CD4-positive, alpha-beta T cell treated with Interleukin-17A for 1 hour (primary cell): ENCODE data around the gene TFAP2A.
A peak's percentile ranks its signal among the peaks of the same experiment; 100 is the strongest.

Experiments
- DNase-seq: peaks from one replicate; pipeline ENCODE4 v3.0.0-alpha.2; 2020

Gene TFAP2A

DNA sequence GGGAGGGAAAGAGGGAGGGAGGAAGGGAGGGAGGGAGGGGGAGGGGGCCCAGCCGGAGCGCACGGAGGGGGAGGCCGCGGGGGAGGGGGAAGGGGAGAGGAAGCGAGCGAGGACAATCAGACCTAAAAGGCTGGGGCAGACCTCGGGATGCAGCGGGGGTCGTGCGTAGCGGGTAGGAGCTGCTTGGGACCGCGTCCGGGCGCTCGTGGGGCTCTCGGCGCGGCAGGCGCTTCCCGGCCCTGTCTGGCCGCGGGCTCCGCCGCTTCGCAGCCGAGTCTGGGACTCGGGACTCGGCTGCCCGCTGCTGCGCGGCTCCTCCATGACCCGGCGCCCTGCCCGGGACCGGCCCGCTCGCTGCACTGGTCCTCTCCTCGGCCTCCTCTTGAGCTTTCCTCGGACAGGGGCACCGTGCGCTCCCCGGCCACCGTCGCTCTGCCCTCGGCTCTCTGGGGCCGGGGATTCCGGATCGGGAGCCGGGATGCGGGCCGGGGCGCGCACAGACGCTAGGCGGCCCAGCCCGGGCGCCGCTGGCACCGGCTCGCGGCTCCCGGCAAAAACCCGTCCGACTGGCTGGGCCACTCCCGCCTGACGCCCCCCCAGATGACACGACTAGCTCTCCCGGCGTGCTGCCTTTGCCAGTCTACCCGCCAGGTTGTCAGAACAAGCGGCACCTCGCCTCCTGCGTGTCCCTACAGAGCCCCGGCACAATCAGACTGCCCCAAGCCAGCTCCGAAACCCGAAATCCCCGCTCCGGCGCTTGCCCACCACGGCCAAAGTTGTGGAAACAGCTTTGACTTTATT is 2.2 kb downstream of the TFAP2A start:
- DNase-seq: no peak

DNA sequence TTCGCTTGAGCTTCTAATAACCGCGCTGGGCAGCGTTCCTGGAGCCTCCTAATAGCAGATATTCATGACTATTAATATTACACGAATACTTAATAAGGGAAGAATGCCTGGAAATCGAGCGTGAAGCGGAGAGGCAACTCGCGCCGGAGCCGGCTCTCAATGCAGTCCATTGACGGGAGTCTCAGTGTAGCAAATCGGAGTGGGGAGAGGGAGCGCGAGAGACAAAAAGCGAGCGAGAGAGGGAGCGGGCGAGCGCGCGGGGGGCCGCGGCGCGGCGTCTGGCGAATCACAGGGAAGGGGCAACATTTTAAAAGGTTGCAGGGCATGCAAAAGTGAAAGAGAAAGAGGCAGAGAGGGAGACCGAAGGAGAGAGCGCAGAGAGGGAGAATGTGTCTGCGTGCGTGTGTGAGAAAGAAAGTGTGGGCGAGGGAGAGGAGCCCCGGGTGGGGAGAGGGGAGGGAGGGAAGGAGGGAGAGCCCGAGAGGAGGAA is 2.9 kb downstream of the TFAP2A start:
- DNase-seq: peak; percentile 60

DNA sequence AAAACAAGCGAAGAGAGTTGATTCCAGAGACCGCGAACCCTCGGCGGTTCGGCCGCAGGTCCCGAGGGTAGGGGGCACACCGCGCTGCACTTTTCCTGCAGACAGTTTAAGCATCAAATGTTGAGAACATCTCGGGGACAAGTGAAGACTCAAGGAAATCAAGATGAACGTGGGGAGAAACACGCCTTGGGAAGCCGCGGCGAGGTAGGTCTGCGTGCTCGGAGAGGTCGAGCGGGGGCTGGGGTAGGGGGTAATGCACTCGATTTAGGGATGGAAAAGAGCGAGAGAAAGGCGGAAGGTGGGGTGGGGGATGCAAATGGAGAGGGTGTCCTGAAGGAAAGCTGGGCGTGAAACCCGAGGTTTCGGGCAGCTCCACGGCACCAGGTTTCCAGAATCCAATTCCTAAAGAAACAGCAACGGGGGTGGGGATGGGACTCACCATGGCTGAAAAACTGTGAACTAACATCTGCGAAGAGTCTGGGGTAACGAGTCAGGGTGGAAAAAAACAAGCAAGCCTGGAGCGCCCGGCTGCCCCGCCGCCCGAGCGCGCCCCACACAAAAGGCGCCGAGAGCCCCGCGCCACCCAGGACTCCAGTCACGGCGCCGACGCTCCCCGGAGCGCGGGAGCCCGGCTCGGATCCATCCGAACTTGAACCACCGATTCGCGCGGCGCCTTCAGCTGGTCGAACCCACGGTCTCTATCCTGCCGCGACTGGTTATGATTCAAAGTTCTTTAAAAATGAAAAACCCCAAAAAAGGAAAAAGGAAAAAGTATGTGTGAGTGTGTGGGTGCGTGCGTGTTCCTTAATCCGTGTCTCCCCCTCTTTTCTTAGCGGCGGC is 3.5 kb downstream of the TFAP2A start:
- DNase-seq: no peak

DNA sequence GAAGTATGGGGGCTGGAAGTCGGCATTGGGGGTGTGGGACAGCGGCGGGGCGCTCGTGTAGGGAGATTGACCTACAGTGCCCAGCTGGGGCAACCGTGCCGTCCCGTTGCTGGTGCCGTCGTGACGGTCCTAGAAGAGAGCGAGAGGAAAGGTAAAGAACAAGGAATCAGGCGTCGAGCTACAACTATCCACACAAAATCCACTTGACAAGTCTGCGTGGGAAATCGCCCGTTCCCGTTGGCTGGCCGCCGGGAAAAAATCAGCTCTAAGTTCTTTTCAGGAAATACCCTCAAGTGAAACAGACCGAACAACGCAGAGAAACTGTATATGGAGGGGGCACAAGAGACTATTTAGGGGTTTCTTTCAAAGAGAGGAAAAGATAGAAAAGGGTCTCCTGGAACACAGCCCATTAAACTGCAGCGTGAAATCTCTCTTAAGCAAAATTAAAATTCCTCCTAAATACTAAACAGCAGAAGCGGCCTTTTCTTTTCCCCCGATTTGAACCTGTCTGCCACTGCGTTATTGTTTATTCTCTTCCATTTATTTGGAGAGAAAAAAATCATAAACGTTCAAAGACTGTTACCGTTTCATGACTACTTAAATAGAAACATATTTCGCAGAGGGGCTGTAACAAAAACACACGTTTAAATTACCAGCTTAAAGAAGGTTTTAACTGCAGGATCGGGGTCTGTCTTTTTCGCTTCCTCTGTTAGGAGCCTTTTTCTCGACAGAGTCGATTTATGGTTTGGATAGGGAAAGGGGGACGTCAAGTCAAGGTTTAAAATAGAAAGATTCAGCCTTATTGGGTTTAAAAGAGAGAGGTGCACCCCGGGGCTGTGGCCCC is 4.4 kb downstream of the TFAP2A start:
- DNase-seq: no peak

DNA sequence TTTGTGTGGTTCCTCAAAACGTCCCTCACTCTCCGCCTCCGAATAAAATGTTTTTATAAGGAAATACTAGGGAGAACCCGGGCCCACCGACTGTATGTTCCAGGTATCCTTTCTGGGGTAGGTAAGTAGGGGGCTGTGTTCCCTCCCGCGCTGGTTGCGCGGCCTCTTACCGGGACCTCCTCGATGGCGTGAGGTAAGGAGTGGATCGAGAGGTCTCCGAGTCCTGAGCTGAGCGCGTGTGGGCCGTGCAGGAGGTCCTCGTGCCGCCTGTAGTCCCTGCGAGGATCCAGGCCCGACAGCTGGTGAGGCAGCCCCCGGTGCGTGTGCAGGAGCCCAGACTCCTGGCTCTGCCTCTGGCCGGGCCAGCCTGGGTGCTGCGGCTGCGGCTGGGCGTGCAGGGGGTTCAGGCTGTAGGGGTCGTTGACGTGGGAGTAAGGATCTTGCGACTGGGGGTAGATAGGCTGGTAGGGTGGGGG is 5.1 kb downstream of the TFAP2A start:
- no peak for DNase-seq

DNA sequence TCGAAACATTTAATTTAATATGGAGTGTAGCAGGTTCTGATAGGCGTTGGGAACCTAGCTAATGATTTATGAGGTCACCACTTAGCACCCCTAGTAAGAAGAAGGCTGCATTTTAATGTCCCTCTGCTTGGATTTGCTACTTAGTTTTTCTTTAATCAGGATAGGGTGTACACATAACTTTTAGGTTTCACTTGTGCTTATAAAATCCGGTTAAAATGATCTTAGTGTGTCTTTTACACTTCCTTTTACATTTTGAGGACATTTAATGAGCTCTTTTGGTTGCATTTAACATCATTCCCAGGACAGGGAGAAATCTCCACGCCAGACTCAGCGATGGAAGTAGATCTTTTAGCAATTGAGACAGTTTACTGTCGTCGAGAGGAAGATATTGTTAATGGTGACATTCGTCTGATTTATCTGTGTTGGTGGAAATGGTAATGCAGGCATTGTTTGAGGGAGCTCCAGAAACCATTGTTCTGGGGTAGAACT is 5.6 kb downstream of the TFAP2A start:
- DNase-seq: no peak

DNA sequence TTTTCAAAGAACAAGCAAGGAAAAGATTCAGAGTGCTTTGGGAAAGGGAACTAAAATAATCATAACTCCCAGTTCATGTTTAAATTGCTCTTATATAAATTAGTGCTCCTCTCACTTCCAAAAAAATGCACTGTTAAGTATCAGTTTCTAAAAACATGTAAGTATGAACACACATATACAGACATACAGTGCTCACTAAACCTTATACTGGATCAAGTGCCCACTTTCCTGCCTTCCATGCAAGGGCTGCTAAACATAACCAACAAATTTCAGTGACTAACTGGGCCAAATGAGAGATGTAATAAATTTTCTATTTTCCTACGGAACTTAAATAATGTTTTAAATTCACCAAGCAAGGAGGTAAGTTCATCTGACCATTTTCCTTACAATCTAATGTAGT is 6.4 kb downstream of the TFAP2A start:
- no peak for DNase-seq

DNA sequence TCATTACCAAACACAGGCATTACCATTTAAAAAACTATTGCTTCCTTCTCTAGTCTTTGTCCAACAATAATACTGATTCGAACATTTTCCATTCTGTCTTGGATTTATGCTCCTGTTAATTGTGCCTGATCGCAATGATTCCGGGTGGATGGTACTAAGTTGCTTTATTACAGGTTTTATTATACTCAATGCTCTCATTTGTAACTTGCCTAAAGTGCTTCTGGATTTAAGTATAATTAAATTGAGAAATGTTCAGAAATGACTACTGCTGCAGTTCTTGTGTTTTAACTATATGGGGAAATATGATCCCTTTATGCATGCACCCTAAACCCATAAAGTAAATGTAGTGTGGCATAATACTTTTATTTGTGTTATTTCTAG is 7.2 kb downstream of the TFAP2A start:
- no peak for DNase-seq

DNA sequence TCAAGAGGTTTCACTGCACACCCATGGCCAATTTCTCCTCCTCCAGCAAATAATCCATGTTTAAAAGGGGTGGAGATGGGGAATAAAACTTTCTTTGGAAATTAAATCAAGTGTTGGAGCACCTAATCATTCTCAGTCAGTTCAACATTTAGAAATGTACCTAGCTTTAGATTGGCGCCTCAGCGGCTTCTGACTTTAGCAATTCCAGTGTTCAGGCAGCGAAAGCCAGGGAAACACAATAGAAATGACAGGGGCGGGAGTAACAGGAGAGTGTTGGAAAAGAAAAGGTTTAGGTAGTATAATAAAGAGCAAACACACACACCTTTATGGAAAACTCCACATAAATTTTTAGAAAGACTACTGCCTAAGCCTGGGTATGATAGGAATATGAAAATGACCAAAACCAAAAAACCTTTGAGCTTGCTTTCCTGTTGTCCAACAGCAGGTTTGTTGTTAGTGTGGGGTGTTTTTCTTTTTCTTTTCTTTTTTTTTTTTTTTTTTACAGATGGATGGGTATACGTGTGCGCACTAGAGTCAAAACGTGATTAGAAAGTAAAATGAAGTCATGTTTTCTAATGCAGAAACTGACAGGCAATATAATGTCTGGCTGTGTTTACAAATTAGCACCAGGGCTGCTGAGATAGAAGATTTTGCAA is 7.7 kb downstream of the TFAP2A start:
- DNase-seq: no peak

DNA sequence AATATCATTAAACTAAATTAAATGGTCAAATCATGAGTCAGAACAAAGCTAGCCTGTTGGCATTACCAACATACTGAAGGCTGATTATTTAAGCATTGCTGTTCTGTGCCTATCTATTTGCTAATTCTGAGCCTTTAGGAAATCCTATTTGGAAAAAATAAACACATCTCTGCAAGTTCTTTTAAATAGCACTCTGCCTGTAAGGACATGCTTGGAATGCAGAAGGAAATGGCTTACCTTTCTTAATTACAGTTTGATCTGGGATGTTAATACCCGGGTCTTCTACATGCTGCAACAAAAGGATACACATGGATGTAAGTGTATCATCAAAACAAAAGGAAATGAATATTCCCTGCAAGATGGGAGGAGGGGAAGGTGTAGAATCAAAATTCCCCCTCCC is 8.3 kb downstream of the TFAP2A start:
- DNase-seq: no peak

DNA sequence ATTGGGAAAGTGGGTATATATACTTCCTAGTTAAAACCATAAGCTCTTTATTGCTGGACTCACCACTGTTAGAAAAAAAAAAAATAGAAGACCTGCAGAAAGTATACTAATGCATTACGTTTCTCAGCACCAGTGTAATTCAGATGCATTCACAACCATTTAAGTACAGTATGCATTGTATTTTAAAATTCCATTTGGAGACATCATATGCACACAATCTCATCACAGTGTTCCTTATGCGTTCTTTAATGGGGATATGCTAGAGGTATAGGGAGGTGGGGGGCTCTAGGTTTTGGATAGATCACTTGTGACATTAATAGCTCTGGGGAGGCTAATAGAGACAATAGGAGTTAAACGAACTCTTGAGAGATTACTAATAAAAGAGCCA is 9.4 kb downstream of the TFAP2A start:
- no peak for DNase-seq

DNA sequence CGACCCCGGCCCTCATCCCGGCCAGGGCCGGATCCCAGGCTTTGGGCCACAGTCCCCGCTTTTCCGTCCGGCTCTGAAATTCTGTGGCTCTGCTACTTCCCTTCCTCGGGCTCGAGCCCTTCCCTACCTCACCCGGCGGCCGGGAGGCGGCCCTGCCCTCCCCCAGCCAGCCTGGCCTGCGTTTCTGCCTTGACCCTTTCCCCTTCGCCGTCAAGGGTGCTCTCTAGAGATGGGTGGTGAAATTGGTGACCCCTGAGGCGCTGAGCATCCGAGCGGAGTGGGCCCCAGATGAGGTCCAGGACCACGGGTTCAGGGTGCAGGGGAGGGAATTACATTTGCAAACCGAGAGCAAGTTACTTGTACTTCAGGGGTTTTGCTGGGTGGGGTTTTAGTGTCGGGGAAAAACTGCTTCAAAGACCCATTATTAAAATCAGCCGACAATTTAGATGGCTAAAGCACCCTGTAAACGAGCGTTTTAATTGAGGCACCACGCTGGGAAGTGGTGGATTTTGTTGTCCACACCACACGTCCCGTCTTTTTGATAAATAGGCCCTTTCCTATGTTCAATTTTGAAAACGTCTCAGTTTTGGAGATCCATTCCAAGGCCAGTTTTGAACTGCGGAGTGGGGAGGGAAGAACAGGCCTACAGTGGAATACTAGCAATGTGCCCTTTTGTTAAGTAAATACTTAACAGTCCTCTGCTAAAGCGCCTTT is 9.9 kb downstream of the TFAP2A start:
- DNase-seq: no peak

DNA sequence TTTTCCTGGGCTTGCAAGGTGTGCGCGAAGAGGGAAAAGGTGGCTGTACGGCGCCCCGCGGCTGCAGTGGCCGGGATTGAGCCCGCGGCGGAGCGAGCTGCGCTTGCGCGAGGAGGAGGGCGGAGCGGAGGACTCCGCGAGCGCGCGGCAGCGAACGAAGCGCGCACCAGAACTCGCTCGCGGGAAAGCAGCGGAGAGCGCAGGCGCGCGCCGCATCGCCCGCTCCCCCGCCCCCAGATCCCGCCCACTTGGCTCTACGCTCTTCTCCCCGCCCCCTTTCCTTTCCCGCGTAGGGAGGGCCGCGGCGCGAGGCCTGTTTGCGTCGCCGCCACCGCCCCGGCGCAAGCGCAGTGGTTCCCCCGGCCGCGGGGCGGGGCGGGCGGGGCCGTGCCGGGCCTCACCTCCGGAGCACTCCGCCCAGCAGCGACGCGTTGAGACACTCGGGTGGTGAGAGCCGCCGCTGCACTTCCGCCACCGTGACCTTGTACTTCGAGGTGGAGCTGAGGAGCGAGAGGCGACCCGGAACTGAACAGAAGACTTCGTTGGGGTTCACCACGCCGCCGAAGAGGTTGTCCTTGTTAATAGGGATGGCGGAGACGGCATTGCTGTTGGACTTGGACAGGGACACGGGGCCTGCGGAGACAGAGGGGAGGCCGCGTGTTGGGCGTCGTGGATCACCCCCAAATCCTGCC is 10.6 kb downstream of the TFAP2A start:
- peak; percentile 86 for DNase-seq

DNA sequence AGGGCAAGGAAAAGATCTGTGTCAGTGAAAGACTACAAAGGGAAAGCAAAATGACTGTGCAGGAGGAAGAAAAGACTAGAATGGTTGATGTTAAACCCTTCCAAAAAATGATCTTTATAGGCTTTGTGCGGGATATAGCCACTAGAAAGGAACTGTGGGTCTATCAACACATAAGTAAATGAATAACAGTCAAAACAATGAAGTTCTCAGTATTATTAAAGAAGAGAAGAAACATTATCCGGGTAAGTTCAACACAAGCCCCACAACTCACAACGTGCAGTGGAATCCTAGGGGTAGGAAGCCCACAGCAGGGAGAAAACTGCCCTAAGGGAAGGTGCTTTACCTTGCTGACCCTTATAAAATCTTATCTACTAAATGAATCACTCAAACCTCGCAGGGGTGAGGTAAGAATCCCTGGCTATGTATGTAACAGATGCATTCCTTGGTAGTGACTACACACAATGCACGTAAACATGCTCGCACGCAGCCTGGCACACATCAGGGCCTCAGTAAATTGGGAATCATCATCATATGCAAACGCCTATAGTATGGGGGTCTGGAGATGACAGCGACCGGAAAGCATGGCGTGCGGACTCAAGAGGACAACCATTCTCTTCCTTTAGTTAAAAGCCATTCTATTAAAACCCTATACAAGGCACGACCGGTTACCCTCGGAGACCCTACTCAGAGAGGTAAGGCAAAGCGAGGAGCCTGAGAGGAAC is 11.3 kb downstream of the TFAP2A start:
- no peak for DNase-seq

DNA sequence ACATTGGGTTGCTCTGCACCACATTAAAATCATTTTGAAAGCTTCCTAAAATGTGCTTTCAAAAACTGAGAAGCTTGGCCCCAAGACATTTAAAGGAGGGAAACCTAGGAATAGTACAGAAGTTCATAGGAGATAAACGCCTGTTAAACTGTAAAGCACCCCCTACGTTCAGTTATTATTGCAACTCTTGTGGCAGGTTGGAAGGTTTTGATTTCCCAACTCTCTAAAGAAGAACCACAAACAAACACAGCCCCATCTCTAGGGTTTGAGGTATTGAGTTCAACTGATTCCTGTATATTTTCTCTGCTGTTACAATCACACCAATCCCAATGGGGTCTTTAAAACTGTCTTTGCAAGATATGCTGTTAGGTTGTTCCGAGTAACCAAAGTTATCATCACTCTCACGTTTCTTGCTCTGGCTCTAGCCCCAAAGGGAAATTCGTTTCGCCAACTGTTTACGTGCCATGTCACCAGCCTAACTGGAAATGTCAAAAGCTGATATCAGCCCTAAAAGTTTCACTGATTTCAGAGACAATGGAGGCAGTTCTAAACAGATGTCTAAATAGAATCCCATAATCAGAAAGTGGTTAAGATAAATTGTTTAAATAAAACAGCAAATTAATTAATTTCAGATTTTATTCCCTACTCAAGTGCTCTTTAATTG is 12.1 kb downstream of the TFAP2A start:
- no peak for DNase-seq

DNA sequence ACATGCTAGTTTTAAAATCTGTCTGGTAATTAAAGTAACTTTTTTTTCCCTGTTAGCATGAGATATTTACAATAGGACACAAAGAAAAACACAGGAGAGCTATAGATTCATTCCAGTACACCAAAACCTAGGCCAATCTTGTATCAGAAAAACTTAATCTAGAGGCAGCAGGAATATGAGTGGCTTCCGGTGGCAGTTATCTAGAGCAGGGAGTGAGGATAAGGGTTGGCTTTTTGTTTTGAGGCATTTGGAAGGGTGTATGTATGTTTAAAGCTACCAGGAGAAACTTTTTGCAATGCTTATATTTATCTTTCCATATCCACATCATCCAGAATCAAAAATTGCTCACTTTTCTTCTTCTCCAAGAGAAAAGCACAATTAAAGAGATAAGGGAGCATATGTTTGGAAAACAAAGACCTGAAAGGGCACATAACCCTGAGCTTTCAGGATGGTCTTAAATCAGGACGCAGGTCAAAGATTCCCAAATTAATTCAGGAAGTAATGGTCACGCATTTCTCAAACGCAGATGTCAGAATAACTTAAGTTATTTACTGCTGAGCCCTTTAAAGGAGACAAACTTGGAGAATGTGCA is 13.1 kb downstream of the TFAP2A start:
- DNase-seq: no peak

DNA sequence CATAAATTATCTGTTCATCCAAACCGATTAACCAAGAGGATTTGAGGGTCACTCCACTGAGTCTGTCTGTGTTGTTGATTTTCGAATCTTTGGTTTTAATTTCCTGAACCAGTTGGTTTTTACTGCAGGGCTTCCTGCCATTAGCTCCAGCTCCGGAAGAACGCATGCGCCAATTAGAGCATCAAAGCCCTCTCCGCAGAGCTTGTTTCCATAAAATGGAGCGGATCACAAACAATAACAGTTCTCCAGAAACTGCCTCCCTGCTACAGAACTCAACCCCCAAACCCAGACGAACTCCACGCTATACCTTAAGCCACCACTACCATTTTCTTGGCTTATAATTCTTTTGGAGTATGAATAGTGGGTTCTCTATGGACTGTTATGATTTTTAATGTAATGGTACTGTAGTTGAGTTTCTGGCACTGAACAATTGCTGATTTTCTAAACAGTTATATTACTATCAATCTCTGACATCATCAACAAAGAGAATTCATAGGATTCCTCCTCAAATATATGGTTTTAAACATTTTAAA is 13.8 kb downstream of the TFAP2A start:
- no peak for DNase-seq

DNA sequence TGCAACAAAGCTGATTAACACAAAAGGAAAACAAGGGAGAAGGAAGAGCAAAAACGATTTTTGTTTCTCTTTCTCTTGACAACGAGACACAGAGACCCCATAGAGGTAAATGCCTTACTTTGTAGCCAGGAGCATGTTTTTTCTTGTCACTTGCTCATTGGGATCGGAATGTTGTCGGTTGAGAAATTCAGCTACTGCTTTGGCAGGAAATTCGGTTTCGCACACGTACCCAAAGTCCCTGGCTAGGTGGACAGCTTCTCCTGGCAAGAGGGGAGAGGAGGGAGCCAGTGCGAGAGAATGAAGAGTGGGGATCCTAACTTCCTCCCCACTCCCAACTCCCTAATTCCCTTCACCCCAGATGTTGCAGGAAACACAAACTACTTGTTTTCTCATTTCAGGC is 14.5 kb downstream of the TFAP2A start:
- no peak for DNase-seq

DNA sequence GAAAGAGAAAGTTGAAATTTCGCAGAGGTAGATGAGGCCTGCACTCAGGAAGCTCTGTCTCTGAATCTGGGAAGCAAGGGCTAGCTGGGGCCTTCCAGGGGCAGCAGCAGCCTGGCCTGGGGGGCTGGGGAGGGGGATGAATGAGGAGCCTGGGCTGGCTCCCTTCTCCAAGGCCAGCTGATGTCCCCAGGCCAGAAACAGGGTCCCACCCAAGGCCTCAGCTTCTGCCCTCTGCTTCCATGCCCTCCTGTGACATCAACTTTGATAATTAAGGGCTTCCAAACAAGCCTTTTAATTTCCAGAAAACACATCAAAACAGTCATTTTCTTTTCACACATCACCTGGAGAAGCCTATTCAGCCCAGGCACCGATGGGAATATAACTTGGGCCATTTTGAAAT is 15.4 kb downstream of the TFAP2A start:
- no peak for DNase-seq
